TTC549 (cell line): ENCODE data around the gene EPS8L1.

Source experiments
- FAIRE-seq: peaks from 2 replicates; lab custom pipeline; 2012; peaks lifted over from hg19 to GRCh38; lab: Jason Lieb, UNC

EPS8L1 gene

DNA sequence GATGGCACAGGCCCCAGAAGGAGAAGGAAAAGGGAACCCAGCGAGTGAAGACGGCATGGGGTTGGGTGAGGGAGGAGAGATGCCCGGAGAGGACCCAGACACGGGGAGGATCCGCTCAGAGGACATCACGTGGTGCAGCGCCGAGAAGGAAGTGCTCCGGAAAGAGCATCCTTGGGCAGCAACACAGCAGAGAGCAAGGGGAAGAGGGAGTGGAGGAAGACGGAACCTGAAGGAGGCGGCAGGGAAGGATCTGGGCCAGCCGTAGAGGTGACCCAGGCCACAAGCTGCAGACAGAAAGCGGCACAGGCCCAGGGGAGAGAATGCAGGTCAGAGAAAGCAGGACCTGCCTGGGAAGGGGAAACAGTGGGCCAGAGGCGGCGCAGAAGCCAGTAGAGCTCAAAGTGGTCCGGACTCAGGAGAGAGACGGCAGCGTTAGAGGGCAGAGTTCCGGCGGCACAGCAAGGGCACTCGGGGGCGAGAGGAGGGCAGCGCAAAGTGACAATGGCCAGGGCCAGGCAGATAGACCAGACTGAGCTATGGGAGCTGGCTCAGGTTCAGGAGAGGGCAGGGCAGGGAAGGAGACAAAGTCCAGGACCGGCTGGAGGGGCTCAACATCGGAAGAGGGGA lies 40.7 kb downstream of the EPS8L1 start:
- FAIRE-seq: no peak

DNA sequence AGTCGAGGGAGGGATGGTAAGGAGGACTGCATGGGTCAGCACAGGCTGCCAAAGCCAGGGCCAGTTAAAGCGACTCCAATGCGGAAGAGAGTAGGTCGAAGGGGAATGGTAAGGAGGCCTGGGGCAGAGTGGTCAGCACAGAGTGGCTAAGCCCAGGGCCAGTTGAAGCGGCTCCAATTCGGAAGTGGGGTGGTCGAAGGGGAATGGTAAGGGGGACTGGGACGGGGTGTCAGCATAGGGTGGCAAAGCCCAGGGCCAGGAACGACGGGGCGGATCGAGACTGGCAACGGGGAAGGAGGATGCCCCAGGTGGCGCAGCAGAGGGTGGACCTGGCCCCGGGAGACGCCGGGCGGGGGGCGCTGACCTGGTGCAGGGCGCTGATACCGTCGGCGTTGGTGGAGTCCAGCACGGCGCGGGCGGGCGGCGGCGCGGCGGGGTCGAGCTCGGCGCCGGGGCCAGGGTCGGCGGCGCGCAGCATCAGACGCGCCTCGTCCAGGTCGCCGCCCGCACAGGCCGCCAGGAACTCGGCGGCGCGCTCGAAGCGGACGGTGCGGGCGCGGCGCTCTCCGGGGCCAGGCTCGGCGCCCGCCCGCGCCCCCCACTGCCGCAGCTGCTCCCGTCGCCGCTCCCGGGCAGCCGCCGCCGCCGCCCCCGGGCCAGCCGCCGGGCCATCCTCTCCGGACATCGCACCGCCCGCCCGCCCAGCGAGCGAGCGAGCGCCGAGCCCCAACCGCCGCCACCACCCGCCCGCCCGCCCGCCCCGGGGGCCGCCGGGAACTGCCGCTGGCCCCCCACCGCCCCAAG lies 41.4 kb downstream of the EPS8L1 start, which contains the start of gene PPP1R12C:
Gene PPP1R12C, minus strand, starts transcription at position 779 of the 804 bp plus-strand sequence. Its CDS starts 94 bp downstream, at position 685.
- no peak for FAIRE-seq

DNA sequence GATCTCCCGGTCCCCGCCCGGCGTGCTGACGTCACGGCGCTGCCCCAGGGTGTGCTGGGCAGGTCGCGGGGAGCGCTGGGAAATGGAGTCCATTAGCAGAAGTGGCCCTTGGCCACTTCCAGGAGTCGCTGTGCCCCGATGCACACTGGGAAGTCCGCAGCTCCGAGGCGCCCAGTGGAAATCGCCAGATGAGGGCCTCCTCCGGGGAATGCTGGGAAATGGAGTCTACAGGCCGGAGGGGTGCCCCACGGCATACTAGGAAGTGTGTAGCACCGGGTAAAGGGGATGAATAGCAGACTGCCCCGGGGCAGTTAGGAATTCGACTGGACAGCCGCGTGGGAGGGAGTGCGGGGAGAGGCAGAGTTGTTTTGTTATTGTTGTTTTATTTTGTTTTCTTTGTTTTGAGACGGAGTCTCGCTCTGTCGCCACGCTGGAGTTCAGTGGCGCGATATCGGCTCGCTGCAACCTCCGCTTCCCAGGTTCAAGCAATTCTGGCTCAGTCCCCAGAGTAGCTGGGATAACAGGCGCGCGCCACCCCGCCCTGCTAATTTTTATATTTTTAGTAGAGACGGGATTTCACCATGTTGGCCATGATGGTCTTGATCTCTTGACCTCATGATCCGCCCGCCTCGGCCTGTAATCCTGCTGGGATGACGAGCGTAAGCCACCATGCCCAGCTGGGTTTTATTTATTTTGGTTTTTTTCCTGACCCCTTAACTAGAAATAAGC lies 42.2 kb downstream of the EPS8L1 start:
- FAIRE-seq: peak; percentile 88

DNA sequence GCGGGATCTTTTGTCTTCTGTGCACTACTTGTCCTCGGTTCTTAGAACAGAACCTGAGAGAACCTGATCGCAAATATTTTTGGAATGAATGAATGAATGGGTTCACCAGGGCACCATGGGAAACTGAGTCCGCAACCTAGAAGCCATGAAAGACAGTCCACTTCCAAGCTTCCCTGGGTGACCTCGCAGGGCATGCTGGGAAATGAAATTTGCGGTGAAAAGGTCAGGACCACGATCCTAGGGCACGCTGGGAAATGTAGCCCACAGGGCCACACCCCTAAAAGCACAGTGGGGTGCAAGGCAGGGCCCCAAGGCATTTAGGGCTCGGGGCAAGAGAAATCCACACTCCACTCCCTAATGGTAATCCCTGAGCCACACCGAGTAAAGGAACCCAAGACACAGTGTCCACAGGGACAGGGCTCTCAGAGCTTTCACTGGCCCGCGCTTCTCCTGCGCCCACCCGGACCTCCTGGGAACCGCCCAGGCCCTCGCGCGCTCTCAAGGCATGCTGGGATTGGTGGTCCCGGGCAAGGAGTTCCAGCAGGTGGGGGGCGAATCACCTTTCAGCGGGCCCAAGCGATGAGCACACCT lies 42.8 kb downstream of the EPS8L1 start:
- FAIRE-seq: no peak

DNA sequence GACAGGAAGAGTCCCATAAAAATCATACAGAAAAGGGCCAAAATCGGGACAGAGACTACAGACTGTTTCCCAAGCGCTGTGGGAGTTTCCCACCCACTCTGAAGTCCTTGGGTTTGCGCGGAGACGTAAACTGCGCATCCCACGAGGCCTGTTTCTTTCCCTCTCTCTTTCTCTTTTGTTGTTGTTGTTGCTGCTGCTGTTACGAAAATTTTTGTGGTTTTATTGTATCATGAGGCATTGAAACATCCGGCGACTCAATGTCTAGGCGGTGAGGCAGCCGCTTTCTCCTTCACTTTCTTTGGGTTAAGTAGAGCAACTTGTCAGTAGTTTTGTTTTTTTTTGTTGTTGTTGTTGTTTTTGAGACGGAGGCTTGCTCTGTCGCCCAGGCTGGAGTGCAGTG lies 43.4 kb downstream of the EPS8L1 start:
- FAIRE-seq: no peak

DNA sequence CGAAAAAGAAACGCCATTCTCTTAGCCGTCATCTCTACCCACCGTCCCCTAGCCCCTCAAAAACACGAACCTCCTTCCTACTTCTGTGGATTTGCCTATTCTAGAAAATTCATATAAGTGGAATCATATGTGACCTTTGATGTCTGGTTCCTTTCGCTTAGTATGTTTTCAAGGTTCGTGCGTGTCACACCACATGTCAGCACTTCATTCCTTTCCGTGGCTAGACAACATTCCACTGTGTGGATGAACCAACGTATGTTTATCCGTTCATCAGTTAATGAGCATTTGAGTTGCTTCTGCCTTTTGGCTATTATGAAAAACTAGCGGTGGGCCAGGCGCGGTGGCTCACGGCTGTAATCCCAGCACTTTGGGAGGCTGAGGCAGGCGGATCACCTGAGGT lies 55.8 kb downstream of the EPS8L1 start:
- no peak for FAIRE-seq

DNA sequence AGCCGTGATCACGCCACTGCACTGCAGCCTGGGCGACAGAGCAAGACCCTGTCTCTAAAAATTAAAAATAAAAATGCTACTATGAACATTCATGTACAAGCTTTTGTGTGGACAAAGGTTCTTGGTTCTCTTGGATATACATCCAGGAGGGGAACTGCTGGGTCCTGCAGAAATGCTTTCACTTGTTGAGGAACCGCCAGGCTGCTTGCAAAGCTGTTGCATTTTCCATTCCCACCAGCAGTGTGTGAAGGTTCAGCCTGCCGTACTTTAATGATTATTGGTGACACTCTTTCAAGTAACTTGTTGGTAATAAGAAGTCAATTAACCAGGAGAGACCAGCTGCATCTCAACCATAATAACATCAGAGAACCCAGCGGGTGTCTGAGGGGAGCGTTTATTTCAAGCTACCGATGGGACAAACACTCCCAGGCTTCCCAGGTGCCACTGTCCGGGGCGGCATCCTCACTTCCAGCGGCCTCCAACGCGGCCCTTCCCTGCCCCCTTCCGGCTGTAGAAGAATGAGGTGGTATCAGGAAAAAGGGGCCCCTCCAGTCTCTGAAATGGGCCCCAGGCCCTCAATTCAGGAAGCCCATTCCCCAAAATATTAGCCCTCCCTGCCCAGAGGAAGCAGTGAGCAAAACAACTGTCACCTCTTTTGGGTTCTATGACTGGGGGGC lies 56.9 kb downstream of the EPS8L1 start:
- no peak for FAIRE-seq

DNA sequence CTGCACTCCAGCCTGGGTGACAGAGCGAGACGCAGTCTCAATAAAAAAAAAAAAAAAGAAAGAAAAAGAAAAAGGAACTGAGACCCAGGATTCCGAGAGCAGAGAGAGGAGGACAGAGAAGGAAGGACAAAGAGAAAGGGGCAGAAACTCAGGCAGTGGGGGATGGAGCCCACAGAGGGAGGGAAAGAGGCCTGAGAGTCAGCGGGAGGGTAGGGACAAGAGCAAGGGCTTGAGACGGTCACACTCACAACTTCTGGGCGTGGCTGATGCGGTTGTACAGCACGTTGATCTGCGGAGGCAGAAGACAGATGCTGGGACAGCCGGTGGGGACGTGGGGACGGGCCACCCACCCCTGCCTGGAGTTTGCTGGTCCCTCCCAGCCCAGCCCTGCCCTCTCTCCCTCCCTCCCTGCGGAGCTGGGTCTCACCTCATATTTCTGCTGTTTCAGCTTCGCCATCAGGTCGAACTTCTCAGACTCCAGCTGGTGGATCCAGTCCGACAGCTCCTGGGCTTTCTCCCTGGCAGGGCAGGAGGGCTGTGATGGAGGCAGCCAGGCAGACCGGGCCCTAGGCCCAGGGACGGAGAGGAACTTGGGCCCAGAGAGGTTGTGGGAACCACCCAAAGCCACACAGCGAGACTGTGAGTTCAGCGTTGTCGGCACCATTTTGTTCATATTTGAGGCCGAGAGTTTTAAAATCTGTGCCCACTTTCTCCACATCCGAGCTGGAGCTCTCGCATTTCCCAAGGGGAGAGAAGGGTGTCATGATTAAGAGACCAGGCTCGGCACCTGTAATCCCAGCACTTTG lies 58.2 kb downstream of the EPS8L1 start:
- no peak for FAIRE-seq

DNA sequence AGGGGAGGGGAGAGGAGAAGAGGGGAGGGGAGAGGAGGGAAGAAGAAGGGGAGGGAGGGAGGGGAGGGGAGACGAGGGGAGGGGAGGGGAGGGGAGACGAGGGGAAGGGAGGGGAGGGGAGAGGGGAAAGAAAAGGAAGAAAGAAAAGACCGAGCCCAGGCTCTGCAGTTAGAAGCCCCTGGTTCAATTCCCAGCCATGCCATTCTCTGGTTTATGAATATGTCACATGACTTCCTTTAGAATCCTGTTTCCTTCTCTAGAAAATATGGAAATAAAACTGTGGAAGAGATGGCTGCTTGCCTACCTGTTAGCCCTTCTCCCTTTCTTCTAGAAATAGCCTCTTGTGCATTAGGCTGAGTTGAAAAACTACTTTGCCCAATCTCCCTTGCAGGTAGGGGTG lies 59.1 kb downstream of the EPS8L1 start:
- FAIRE-seq: no peak

DNA sequence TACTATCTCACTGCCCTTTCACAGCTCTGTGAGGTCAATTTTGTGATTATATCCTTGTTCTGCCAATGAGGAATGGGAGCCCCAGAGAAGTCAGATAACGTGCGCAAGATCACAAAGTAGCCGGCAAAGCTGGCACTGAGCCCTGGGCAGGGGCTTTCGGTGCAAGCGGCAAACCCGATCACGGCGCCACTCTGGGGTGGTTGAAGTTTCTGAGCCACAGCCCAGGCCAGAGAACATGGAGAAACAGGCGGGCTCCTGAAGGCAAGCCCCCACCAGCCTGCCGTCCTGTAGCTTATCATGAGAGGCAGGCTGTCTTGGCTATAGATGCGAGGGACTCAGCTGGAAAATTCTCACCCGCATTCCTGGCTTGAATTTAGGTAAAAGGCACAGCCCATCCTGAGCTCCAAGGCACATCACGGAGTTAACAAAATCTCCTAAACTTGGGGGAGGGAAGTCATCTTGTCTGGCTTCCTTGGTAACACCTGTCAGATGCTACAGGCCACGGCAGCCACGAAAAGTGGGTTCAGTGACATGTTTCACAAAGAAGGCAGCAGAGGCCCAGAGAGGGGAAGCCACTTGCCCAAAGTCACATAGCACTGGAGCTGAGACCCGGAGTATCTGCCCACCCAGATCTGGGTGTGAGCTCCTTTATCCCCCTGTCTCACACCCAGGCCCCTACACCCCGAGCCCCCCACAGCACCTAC lies 60.9 kb downstream of the EPS8L1 start:
- no peak for FAIRE-seq
